AG09319 (cell line): Measurements from ENCODE around the gene ARHGEF25.

Experiments used
- DNase-seq: peaks from one replicate; pipeline ENCODE4 v3.0.0-alpha.2; 2010; ENCODE audit warnings: low read depth; ENCODE audit errors: extremely low read depth
- TF ChIP-seq, protein P1 (sequence below): IDR thresholded peaks from 2 replicates; pipeline ENCODE4 v1.5.1; 2011; ENCODE audit warnings: low read depth, mild to moderate bottlenecking, inconsistent platforms, low read length, moderate library complexity

Gene ARHGEF25

DNA sequence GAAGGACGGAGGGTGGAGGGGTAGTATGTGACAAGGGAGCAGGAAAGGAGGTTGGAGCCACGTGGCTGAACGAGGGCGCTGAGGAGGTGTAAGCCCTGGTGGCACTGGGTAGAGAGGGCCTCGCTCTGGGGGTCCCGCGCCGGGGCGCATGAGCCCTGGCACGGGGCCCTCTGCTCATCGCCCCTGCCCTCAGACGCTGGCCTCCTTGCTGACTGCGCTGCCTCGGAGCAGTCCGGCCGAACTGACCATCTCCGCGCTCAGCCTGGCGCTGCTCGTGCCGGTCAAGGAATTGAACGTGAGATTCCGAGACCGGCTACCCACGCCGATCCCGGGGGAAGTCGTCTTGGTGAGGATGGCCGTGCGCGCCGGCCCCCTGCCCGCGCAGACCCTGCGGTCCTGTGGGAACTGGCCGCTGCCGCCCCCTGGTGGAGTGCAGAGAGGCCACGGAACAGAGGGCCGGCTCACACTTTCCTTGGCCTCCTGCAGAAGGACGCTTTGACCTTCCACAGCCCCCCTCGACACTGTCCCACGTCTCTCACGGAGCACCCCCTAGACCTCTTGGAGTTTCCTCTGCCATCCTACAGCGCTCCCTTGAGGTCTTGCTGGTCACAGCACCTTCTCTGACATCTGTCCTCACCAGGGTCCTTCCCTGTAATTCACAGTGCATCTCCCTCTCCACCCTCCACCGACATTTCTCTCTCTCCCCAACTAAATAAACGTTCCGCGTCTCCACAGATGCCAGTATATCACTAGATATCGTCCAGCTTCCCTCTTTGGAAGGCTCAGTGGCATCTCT, 10.5 kb downstream of the ARHGEF25 start:
- no peak for DNase-seq
- TF ChIP-seq, protein P1, sequence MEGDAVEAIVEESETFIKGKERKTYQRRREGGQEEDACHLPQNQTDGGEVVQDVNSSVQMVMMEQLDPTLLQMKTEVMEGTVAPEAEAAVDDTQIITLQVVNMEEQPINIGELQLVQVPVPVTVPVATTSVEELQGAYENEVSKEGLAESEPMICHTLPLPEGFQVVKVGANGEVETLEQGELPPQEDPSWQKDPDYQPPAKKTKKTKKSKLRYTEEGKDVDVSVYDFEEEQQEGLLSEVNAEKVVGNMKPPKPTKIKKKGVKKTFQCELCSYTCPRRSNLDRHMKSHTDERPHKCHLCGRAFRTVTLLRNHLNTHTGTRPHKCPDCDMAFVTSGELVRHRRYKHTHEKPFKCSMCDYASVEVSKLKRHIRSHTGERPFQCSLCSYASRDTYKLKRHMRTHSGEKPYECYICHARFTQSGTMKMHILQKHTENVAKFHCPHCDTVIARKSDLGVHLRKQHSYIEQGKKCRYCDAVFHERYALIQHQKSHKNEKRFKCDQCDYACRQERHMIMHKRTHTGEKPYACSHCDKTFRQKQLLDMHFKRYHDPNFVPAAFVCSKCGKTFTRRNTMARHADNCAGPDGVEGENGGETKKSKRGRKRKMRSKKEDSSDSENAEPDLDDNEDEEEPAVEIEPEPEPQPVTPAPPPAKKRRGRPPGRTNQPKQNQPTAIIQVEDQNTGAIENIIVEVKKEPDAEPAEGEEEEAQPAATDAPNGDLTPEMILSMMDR: peak; percentile 90

DNA sequence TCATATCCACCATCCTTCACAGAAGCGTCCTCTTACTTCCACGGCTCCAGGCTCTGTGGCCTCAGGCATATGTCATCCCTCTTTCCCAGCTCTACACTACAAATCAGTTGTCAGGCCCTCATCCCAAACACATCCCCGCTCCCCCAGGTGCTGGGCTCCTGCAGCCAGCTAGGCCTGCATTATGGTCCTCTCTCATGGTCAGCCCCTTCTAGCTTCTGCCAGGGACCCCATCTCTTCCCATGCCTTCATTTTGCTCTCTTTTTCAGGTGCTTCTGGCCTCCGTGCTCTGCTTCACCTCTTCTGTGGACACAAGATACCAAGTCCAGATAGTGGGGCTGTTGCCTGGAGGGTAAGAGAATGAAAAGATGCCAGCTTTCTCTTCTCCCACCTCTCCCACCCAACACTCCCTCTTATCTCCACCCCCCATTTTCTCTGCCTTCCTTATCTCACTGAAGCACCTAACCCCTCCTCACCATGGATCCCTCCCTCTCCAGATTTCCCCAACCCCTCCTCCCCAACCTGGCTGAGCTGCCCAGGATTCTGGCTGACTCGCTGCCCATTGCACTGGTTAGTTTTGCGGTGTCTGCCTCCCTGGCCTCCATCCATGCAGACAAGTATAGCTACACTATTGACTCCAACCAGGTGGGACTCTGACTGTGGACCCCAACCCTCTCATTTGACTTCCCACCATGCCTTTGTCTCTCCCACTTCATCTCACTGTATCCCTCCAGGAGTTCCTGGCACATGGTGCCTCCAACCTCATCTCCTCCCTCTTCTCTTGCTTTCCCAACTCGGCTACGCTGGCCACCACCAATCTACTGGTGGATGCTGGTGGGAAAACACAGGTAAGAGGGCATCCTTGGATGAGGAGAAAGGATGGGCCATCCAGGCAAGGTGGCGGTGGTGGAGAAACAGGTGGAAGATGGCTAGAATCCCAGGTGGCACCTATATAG, 11.3 kb downstream of the ARHGEF25 start:
- TF ChIP-seq, protein P1: no peak
- DNase-seq: no peak

DNA sequence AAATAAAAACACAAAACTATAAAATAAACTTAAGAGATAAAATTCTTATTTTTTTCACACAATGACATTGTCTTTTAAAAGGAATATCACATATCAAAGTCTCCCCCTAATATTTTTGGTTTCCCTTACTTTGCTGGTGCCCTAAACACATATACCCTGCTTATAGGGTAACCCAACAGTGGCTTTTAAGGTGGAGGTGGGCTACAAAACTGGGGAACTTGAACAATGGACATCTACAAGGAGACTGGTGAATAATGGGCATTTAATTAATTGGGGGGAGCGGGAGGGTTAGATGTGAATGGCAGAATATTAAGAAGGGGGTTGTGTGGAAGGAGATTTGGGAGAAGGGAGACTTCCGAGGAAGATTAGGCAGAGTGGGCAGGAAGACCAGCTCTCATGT, 12.2 kb downstream of the ARHGEF25 start:
- TF ChIP-seq, protein P1: no peak
- no peak for DNase-seq

DNA sequence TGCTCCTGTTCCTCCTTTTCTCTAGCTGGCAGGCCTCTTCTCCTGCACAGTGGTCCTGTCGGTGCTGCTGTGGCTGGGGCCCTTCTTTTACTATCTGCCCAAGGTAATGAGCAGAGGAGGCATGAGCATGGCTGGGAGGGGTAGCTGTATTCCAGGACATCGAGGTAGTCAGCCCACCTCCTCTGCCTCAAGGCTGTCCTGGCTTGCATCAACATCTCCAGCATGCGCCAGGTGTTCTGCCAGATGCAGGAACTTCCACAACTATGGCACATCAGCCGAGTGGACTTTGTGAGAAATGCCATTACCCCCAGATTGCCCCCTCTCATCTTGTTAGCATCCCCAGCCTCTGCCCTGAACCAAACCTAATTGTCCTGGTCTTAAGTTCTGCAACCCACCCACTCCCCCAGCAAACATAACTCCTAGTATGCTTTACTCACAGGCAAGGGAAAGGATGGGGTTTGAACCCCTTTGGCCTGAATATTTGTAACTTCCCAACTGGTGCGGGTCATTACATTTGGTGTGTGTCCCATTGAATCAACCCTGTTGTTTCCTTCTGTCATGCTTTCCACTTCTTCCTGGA, 12.7 kb downstream of the ARHGEF25 start:
- TF ChIP-seq, protein P1: no peak
- no peak for DNase-seq

DNA sequence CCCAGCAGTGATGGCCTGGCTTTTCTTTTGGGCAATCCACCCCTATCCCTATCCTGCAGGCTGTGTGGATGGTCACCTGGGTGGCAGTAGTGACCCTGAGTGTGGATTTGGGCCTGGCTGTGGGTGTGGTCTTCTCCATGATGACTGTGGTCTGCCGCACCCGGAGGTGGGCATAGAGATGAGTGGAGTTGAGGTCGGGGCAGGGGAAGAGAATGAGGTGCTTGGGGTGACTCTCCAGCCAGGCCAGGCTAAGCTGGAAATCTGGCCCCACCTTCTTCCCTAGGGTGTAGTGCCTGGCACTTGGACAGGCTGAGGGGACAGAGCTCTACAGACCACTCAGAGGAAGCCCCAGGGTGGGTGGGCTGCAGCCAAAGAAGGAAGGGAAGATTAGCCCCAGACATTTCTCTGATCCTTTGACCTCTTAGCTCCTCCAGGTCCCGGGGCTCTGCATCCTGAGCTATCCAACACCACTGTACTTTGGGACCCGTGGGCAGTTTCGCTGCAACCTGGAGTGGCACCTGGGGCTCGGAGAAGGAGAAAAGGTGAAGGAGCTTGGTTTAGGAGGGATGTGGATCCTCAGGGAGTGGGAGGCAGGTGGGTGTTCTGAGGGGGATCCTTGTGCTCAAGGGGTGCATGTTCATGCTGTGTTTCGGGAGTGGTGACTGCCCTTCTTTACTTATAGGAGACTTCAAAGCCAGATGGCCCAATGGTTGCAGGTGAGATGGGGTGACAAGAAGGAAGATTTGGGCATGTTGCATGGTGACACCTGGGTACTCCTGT, 13.4 kb downstream of the ARHGEF25 start:
- DNase-seq: no peak
- TF ChIP-seq, protein P1: no peak

DNA sequence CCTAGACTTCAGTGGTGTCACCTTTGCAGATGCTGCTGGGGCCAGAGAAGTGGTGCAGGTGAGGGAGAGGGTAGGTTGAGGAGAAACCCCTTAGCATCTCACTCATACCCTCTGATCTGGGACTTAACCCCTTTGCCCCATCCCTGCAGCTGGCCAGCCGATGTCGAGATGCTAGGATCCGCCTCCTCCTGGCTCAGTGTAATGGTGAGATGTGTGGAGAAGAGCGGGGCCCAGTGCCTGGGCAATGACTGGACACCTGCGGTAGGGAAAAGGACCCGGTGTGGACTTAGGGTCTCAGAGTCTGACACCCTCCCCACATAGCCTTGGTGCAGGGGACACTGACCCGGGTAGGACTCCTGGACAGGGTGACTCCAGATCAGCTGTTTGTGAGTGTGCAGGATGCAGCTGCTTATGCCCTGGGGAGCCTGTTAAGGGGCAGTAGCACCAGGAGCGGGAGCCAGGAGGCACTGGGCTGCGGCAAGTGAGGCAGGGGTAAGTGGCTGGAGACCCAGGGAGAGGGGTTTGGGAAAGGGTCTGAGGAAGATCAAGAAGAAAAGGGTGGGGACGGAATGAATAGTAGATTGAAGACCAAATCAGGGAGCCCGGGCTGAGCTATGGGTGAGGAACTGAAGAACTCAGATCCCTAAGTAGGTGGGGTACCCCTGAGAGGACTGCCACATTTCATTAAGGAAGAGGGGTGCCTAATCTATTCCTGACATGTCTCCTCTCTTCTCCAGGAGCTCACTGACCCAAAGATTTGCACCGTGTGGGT, 14.2 kb downstream of the ARHGEF25 start:
- TF ChIP-seq, protein P1: no peak
- no peak for DNase-seq
